RWPE2 (cell line): Measurements from ENCODE around the gene CALD1.

Experiments used
- ATAC-seq: fragments of 200-7000 bp; cut with Tn5 transposase; 3 replicates; pipeline ENCODE4 v1.9.1; 2021; ENCODE audit warnings: low read depth
- DNase-seq: peaks from one replicate; pipeline ENCODE4 v3.0.0-alpha.2; 2020; ENCODE audit warnings: low spot score
- H3K27ac ChIP-seq: fragments of 450-650 bp; 2 replicates; pipeline ENCODE4 v1.5.1; 2017; ENCODE audit warnings: mild to moderate bottlenecking; ENCODE audit not compliant: poor library complexity, severe bottlenecking
- H3K27me3 ChIP-seq: fragments of 250-450 bp; sonication (Bioruptor Pico); 2 replicates; pipeline ENCODE4 v1.5.1; 2021; ENCODE audit warnings: mild to moderate bottlenecking, moderate library complexity; ENCODE audit not compliant: insufficient read depth, poor library complexity, severe bottlenecking
- H3K36me3 ChIP-seq: fragments of 250-450 bp; sonication (Bioruptor Pico); 2 replicates; pipeline ENCODE4 v1.5.1; 2020; ENCODE audit warnings: low read depth, mild to moderate bottlenecking, moderate library complexity
- H3K4me1 ChIP-seq: fragments of 250-450 bp; sonication (Bioruptor Pico); 2 replicates; pipeline ENCODE4 v1.5.1; 2021; ENCODE audit warnings: mild to moderate bottlenecking, moderate library complexity; ENCODE audit not compliant: insufficient read depth, poor library complexity, severe bottlenecking
- H3K4me3 ChIP-seq: fragments of 250-450 bp; sonication (Bioruptor Pico); 2 replicates; pipeline ENCODE4 v1.5.1; 2021; ENCODE audit warnings: mild to moderate bottlenecking, moderate library complexity; ENCODE audit not compliant: severe bottlenecking
- H3K9me3 ChIP-seq: fragments of 250-450 bp; sonication (Bioruptor Pico); 2 replicates; pipeline ENCODE4 v1.5.1; 2021; ENCODE audit warnings: mild to moderate bottlenecking, moderate library complexity; ENCODE audit not compliant: severe bottlenecking
- TF ChIP-seq, protein P1 (sequence below): fragments of 450-650 bp; IDR thresholded peaks from one replicate; pipeline ENCODE4 v1.5.1; 2017; ENCODE audit warnings: mild to moderate bottlenecking, moderate library complexity; ENCODE audit not compliant: poor library complexity, severe bottlenecking

The CALD1 gene

DNA sequence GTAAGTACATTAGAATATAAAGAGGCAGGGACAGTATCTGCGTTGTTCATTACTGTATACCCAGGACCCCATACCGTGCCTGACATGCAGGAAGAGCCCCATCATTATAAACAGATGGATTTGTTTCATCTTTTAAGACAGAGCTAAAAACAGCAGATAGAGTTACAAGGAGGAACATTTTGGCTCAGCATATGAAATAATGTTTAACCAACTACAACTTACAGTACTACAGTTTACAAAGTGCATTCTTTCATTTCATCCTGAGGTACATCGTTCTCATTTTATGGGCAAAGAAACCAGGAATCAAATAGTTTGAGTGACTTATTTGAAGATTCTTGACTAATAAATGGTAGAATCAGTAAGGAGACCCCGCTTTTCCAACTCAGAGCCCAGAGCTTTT lies 168.8 kb downstream of the CALD1 start:
- no peak for DNase-seq
- ATAC-seq: no peak
- Histone ChIP-seq H3K4me3 (no peak overlapping the region), H3K36me3 (peaks cover 85% of the 10 kb centered on the region), H3K9me3 (no peaks in the 10 kb centered on the region), H3K27ac (no peak overlapping the region), H3K4me1 (no peaks in the 10 kb centered on the region), H3K27me3 (no peaks in the 10 kb centered on the region)
- TF ChIP-seq, protein P1, sequence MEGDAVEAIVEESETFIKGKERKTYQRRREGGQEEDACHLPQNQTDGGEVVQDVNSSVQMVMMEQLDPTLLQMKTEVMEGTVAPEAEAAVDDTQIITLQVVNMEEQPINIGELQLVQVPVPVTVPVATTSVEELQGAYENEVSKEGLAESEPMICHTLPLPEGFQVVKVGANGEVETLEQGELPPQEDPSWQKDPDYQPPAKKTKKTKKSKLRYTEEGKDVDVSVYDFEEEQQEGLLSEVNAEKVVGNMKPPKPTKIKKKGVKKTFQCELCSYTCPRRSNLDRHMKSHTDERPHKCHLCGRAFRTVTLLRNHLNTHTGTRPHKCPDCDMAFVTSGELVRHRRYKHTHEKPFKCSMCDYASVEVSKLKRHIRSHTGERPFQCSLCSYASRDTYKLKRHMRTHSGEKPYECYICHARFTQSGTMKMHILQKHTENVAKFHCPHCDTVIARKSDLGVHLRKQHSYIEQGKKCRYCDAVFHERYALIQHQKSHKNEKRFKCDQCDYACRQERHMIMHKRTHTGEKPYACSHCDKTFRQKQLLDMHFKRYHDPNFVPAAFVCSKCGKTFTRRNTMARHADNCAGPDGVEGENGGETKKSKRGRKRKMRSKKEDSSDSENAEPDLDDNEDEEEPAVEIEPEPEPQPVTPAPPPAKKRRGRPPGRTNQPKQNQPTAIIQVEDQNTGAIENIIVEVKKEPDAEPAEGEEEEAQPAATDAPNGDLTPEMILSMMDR: no peak

DNA sequence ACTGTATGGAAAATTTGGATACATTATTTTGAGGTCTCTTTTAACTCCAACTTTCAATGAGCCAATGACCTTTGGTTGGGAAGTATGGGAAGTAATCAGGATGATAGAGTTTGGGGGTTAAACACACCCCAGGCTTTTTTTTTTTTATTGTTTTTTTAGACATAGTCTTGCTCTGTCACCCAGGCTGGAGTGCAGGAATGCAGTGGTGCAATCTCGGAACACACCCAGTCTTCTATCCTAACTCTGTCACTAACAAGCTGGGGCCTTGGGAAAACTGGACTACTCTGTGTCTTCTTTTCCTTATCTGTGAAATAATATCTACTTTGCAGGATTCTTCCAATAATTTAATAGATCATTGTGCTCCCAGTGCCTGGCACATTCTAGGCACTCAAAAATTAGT lies 169.3 kb downstream of the CALD1 start:
- TF ChIP-seq, protein P1: no peak
- Histone ChIP-seq H3K27me3 (no peaks in the 10 kb centered on the region), H3K36me3 (peaks cover 87% of the 10 kb centered on the region), H3K4me3 (no peak overlapping the region), H3K4me1 (no peaks in the 10 kb centered on the region), H3K27ac (no peak overlapping the region), H3K9me3 (no peaks in the 10 kb centered on the region)
- no peak for DNase-seq
- ATAC-seq: peak; percentile 29; the same call in 1 of the 3 replicates

DNA sequence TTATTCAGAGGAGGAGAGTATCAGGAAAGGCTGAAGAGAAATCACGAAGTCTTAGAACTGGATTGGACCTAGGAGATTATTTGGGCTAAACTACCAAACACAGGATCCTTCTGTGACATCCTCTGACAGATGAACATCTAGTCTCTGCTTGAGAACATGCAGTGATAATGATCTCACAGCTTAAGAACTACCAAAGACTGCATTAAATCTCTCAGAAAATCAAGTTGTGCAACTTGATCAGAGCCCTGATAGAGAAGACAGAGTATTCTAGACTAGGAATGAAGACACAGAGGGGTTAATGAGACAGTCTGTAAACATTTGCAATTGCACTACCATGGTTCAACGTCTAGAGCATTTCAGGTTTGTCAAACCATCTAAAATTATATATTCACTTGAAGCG lies 169.7 kb downstream of the CALD1 start:
- TF ChIP-seq, protein P1: no peak
- Histone ChIP-seq H3K27ac (no peak overlapping the region), H3K9me3 (no peaks in the 10 kb centered on the region), H3K4me3 (no peak overlapping the region), H3K36me3 (peaks cover 89% of the 10 kb centered on the region), H3K27me3 (no peaks in the 10 kb centered on the region), H3K4me1 (no peaks in the 10 kb centered on the region)
- ATAC-seq (no peak), DNase-seq (no peak)

DNA sequence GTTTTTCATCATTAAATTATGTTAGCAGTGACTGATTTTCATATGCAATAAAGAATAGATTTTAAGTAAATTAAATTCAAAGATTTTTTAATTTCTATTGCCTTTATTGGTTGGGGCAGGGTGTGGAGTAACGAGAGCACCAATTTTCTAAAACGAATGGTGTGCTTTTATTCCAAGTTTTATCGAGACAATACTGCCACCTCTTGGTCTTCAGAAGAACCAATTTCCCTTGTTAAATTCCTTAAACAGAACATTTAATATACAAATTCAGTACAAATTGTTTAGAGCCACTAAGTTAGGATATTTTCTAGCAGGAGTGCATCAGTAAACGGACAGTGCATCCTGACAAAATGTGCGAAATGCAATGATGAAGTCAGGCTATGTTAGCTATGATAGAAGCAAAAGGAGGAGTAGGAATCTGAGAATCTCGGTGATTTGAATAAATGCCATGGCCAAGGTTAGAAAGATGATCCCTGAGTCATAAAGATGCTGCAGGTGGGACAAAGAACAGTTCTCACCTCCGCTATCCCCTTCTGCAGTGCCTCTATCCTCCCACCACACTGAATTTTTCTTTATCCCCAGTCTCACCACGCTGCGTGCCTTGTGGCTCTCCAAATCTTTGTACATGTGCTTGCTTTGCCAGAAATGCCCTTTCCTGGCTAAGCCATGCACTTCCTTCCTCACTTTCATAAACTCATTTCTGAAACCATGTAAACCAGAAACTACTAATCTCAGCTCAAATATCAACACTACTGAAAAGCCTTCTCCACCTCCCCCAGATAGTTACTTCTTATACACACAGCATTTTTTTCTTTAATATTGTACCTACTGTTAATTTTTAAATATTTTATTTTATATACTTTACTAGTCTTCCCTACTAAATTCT lies 175.0 kb downstream of the CALD1 start:
- H3K9me3 ChIP-seq: no peaks in the 10 kb centered on the region
- DNase-seq (no peak), ATAC-seq (no peak)
- no peaks in the 10 kb centered on the region for H3K4me1 ChIP-seq
- peaks cover 93% of the 10 kb centered on the region for H3K36me3 ChIP-seq
- no peak overlapping the region for H3K4me3 ChIP-seq
- TF ChIP-seq, protein P1: peak; percentile 62
- no peaks in the 10 kb centered on the region for H3K27me3 ChIP-seq
- H3K27ac ChIP-seq: no peak overlapping the region

DNA sequence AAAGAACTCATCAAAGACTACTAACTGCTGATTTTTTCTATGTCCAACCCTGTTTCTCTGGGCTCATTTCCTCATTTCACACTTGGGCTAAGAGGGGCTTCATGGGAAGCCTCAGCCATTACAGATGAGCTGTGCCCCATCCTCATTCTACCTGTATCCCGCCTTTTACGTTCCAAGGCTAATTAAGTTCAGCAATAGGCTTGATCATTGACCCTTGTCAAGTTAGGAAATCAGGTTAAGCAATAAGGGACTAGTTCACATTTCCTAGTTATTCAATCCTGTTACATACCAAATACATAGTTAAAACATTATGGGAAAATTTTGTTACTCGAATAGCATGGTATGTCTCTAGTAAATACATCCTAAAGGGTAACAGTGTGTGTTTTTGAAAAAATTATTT lies 177.6 kb downstream of the CALD1 start:
- H3K36me3 ChIP-seq: peaks cover 93% of the 10 kb centered on the region
- DNase-seq: no peak

More for the DNA sequence above, 177.6 kb downstream of the CALD1 start:
- Histone ChIP-seq H3K4me3 (no peak overlapping the region), H3K27ac (no peak overlapping the region), H3K9me3 (no peaks in the 10 kb centered on the region), H3K4me1 (no peaks in the 10 kb centered on the region), H3K27me3 (no peaks in the 10 kb centered on the region)
- no peak for ATAC-seq
- TF ChIP-seq, protein P1: no peak
